GM21528 (cell line): ENCODE measurements around the gene PRR11.
"Not testable (repeated sequence)": the region's sequence is repeated elsewhere in the genome, so short reads cannot be mapped to it uniquely, and the experiment has no call there.

Experiments
- ATAC-seq: cut with Tn5 transposase; IDR thresholded peaks from one replicate; pipeline ENCODE4 v1.9.1; 2021; ENCODE audit warnings: mild to moderate bottlenecking, moderate library complexity; ENCODE audit not compliant: unreplicated experiment, low FRiP score

PRR11 gene

DNA sequence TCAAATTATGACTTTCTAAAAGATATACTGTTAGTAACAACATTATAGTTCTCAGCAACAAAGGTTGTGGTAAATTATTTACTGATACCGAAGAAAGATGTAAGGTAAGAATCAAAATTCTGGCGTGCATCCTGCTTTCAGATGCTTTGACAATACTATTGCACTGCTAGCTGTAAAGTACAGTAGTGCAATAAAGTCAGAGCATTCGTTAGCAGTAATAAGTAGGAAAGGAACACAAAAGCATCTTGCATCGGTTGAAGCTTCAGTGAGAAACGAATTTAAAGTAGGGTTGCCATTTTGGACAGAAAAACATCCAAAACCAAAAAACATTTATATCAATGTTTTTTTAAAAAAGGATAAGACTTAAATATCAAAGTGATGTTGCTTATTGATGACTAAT is 4.5 kb upstream of the PRR11 start:
- ATAC-seq: no peak

DNA sequence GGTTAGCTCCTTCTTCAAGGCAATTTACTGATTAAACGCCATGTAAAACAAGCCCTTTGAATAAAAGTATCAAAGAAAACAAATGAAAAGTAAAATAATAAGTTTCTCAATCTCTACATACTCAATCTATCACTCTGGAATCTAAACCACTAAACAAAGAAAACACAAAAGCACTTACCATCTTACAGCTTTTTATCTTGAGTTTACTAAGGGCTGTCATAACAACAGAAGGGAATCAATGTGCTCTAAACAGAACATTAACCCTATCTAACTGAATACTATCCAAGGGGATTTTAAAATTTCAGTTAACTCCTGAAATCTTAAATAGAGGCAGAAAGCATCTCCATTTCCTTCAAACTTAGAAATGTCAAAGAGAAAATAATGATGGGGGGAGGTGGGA is 4.0 kb upstream of the PRR11 start:
- ATAC-seq: no peak

DNA sequence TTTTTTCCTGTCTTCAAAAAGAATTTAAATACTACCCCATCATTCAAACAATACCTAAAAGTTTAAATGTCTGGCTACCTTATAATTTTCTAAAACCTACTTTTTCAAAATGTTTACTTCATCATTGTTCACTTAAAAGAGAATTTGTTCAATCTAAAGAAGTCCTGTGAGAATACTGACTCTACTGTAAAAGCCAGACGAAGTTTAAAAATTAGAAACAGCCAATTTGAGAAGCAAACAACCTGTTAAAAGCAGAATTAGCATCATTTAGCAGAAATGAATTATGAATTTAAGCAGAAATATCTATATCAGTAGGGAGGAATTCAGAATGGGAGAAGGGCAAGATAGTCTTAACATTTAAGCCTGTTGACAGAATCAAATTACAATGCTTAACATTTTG is 2.6 kb upstream of the PRR11 start:
- ATAC-seq: no peak

DNA sequence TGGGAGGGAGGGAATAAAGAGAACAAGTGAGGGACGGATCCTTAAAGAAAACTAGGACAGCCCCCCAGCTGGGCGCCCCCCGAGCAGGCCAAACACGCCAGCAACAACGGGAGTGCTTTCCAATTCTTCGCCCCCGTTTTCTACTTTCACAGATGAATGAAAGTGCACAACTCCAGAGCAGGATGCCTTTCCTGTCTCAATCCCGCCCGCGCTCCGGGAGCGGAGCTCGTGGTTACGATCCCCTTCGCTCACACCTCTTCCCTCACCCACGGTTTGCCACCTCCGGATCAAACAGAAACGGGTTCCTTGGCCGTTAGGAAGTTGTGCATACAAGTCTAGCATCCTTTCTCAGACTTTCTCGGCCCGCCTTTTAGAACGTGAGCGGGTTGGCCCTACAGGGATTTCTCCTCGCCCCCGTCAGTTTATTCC is 1.2 kb upstream of the PRR11 start:
- no peak for ATAC-seq

DNA sequence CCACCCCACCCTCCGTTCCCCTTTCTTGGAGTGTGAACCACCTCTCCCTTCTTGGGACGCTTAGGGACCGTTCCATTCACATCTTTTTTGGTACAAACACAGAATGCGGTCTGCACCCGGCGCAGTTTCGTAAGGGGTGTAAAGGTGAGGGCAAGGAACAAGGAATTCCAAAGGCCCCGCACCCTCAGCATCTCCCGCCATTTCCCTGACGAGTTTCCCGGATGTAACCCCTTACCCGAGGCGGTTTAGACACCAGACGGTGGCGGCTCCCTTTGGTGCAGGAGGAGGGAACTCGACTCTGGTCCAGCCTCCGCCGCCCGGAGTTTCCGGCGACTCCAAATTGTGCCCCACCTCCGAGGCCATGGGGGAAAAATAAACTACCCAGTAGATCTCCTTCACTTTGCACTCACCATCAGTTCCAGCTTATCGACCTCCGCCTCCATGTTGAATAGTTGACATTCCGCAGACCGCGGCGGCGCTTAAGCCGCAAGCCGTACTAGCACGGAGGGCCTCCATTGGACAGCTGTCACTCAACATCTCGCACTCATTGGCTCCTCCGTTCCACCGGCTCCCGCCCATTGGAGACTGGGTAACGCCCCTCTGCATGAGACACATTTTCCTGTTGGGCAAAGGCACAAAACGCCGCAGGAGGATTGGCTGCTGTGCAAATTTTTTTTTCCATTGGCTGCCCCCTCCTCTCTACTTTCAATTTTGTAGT is 666 bp upstream of the PRR11 start, which contains the start of gene SKA2:
Gene SKA2 (minus strand): TSS at position 466 of the 718 bp plus-strand sequence. CDS start 23 bp downstream, at position 443.
- ATAC-seq: peak; percentile 83

DNA sequence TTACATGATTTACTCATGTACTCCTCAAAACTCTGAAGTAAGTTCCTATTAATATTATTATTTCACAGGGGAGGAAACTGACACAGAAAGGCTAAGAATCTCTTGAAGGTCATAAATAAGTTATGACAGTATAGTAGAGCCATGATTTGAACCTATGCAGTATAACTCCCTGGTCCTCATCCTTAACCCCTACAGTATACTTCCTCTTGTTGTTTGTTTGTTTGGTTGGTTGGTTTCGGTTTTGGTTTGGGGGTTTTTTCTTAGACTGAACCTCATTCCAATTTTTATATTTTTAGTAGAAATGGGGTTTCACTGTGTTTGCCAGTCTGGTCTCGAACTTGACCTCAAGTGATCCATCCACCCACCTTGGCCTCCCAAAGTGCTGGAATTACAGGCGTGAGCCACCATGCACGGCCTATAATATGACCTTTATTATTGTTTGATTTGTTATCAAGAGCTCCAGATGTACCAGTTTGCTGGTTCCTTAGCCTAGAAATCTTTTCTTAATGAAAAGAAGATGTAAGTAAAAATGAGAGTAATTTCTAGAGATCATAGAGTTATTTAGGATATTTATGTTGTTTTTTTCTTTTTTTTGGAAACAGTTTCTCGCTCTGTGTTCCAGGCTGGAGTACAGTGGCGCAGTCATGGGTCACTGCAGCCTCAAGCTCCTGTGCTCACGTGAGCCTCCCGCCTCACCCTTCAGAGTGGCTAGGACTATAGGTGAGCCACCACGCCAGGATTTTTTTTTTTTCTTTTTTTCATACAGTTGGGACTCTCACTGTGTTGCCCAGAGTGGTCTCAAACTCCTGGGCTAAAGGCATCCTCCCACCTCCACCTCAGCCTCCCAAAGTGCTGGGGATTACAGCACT is 4.8 kb downstream of the PRR11 start:
- ATAC-seq: no peak

DNA sequence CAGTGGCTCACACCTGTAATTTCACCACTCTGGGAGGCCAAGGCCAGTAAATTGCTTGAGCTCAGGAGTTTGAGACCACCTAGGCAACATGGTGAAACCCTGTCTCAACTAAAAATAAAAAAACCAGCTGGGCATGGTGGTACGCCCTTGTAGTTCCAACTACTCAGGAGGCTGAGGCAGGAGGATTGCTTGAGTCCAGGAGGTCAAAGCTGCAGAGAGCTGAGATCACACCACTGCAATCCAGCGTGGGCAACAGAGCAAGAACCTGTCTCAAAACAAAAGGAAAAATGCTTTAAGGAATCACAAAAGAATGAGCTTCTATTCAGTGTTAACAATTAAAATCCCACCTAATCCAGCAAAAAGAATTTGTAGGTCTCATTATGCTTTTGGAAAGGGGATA is 5.9 kb downstream of the PRR11 start:
- no peak for ATAC-seq

DNA sequence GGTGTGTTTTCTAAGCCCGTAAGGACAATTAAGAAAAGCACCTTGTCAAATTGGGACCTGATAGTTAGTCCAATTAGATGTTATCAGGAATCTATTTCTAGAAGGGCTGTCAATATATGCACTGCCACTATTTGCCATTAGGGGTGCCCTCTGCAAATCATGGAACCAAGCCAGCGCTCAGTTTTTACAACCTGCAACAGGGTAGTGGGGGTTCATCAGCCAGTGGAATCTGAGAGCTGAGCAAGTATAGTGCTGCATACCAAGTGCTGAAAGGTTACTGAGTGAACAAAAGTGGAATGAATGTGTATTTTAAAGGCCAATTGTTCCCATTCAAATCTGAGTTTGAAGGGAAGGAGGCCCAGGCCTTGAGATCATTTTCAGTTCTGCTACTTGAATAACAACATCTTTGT is 10.4 kb downstream of the PRR11 start:
- ATAC-seq: no peak

DNA sequence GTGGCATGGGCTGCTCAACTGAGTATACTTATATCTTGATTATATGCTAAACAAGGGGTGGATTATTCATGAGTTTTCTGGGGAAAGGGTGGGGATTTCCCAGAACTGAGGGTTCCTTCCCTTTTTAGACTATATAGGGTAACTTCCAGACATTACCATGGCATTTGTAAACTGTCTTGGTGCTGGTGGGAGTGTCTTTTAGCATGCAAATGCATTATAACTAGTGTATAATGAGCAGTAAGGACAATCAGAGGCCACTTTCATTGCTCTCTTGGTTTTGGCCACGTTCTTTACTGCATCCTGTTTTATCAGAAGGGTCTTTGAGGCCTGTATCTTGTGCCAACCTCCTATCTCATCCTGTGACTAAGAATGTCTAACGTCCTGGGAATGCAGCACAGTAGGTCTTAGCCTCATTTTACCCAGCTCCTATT is 12.0 kb downstream of the PRR11 start:
- ATAC-seq: no peak

DNA sequence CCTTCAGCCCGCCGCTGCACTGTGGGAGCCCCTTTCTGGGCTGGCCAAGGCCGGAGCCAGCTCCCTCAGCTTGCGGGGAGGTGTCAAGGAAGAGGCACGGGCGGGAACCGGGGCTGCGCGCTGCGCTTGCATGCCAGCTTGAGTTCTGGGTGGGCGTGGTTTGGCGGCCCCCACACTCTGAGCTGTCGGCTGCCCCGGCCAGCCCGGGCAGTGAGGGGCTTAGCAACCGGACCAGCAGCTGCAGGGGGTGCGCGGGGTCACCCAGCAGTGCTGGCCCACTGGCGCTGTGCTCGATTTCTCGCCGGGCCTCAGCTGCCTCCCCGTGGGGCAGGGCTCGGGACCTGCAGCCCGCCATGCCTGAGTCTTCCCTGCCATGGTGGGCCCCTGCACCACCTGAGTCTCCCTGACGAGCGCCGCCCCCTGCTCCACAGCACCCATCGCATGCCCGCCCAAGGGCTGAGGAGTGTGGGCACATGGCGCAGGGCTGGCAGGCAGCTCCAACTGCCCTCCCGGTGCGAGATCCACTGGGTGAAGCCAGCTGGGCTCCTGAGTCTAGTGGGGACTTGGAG is 17.0 kb downstream of the PRR11 start:
- no peak for ATAC-seq

DNA sequence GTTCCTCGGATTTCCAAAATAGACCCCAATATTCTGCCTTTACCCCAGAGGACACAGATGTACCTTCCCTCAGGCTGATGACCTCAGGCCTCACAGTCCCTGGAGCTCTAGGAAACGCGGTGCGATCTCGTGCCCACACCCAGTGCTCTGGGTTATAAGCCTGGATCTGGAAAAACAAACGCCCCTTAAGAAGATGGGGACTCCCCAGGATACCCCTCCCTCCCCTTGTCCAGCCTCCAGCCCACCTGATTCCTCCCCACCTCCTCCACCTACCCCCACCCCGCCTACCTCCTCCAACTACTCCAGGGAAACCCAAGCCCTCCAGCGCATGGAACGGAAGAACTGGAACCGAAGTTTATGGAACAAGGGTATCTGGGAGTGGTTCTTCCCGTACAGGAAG is 19.1 kb downstream of the PRR11 start:
- ATAC-seq: no peak

DNA sequence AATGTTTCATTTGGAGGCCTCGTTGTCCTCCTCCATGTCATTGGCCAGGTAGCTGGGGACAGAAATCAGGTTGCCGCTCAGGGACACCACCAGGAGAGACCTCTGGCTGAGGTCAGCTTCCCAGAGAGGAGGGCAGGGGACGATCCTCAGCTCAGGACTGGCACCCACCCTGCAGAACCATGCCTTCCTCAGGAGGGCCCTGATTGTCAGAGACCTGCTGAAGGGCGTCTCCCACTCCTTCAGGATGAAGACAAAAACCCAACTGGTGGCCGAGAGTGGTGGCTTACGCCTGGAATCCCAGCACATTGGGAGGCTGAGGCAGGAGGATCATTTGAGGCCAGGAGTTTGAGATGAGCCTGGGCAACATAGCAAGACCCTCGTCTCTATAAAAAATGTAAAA is 19.5 kb downstream of the PRR11 start:
- no peak for ATAC-seq

DNA sequence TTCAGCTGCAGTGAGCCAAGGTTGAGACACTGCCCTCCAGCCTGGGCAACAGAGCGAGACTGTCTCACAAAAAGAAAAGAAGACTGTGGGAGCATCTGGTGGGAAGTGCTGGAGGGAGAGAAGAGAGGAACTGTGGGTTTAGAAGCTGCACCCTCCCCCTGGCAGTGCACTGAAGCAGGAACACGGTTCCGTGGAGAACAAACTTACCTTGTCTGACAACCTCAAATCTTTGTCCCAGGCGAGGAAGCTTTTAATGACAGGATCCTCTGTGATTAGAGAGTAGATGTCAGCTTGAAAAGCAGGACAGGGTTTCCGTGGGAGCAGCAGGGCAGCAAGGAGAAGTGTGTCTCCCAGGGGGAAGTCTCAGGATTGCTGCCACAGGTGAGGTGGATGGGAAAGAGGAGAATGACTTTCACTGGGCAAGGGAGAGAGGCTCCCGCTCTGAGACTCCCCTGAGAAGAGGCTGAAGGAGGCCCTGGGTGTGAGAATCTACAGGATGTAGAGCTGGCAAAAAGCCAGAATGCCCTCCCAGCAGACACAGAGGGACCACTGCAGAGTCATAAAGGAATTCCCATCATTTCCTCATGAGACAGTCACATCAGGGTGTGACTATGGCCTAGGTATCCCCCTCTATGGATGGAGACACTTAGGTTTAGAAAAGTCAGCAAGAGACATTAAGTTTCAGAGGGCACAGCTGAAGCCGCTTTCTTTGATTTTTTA is 22.9 kb downstream of the PRR11 start:
- ATAC-seq: no peak

DNA sequence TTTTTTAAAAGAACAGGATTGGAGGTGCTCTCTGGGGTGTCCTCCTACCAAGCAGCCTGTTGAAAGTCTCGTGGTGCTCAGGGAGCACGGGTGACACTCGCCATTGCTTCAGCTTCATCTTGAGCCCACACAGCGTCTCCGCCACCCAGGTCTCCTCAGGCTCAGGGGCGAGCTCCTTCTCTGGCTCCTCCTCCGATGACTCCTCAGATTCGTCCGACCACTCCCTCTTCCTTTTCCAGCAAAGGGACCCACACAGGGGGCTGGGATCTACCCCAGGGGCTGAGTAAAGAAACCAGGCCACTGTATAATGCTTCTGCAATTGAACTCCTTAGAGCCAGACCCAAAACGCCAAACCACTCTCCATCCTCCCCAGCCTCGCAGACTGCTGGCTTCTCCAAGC is 24.1 kb downstream of the PRR11 start:
- ATAC-seq: not testable (repeated sequence)

DNA sequence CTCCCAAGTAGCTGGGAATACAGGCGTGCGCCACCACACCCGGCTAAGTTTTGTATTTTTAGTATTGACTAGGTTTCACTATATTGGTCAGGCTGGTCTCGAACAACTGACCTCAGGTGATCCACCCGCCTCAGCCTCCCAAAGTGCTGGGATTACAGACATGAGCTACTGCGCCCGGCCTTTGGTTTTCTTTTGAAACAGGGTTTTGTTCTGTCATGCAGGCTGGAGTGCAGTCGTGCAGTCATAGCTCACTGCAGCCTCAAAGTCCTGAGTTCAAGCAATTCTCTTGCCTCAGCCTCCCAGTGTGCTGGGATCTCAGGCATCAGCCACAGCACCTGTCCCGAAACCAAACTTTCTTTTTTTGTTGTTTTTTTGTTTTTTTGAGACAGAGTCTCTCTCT is 25.1 kb downstream of the PRR11 start:
- ATAC-seq: no peak

DNA sequence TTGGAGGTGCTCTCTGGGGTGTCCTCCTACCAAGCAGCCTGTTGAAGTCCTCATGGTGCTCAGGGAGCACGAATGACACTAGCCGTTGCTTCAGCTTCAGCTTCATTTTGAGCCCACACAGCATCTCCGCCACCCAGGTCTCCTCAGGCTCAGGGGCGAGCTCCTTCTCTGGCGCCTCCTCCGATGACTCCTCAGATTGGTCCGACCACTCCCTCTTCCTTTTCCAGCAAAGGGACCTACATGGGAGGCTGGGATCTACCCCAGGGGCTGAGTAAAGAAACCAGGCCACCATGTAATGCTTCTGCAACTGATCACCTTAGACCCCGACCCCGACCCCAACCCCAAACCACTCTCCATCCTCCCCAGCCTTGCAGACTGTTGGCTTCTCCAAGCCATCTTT is 25.9 kb downstream of the PRR11 start:
- ATAC-seq: no peak

DNA sequence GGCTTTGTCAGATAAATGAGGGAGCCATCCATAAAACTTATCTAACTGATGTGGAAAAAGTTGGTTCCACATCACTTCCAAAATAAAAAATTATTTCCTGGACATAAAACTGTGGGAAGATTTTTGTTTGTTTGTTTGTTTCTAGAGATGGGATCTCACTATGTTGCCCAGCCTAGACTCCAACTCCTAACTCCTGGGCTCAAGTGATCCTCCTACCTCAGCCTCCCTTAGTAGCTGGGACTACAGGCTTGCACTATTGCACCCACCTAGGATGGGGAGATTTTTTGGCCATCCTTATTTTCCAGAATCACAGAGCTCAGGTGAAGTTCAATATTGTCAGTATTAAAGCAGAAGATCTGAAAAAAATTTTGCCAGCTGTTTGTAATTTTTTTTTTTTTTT is 30.5 kb downstream of the PRR11 start:
- ATAC-seq: no peak

DNA sequence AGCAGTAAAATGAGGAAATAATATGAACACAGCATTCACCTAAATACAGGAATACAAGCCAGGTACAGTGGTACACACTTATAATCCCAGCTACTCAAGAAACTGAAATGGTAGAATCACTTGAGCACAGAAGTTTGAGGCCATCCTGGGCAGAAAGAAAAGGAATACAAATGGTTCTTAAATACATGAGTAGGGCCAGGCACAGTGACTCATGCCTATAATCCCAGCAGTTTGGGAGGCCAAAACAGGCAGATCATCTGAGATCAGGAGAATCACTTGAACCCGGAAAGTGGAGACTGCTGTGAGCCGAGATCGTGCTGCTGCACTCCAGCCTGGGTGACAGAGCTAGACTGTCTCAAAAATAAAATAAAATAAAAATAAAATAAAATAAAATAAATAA is 31.3 kb downstream of the PRR11 start:
- no peak for ATAC-seq

DNA sequence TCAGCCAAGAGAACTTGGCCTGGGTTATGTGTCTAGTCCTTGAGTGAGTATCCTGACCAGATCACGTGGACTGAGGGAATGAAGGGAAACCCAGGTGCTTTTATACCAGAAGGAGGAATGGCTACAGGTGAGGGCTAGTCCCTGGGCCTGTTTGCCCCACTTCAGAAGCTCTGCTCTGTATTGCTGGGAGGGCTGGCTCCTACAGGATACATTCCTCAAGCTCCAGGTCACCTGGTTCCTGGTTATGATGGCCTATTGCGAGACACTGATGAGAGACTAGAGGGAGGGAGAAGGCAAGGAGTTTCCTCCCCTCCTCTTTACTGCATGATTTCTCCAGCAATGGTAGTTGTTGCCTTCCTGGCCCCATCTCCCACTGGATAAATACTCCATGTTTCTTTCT is 35.3 kb downstream of the PRR11 start:
- ATAC-seq: no peak

DNA sequence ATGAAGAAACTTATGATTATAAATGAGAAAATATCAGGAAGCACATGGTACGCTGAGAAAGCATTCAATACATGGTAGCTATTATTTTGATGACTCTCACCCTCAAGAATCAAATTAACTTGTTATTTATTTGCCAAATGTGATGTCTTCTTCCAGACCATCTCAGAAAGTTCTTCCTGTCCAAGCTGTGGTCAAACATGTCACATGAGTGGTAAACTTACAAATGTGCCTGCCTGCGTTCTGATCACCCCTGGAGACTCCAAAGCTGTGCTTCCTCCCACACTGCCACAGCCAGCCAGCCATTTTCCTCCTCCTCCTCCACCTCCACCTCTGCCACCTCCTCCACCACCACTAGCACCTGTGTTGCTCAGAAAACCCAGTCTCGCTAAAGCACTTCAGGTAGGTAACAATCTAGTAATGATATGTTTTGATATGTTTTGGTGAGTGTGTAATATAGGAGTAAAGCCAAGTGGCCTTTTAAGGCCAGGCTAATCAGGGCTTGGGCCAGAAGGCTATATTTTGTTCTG is 37.9 kb downstream of the PRR11 start:
- no peak for ATAC-seq

DNA sequence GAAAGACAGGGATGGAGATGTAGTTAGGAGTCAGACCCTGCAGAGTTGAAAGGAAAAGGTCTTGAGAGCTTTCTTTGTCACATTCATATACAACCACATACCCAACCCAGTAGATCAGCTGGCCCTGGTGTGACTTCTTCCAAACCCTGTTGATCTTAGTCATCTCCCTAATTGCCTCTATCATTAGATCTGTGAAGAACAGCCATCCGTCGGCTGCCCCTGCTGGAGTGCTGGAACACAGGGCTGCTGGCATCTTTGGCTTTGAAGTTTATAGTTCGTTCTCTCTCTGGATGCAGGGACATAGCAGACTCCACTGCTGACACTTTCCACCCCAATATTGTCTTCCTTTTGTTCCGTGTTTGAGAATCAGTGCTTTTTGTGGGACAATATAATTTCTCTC is 43.9 kb downstream of the PRR11 start:
- no peak for ATAC-seq
